Kidney (tissue), 14 donors: ENCODE measurements around the gene WFDC5. TPM values are rescaled to one million over a fixed set of nuclear protein-coding genes. Genes with fewer than 3 reads are reported as not detected.

Experiments
- DNase-seq, 5 donors: peaks; one replicate each; pipeline ENCODE4 v3.0.0-alpha.2; 2013 to 2020
- FAIRE-seq: peaks from 2 replicates; lab custom pipeline; 2012; peaks lifted over from hg19 to GRCh38; lab: Jason Lieb, UNC
- H3K27ac ChIP-seq, 2 donors: one replicate each; pipeline ENCODE4 v1.7.0; 2013; ENCODE audit warnings: low read depth in 2 of 2, low read length in 2 of 2, inconsistent platforms in 1 of 2
- H3K27me3 ChIP-seq: one replicate; pipeline ENCODE4 v1.7.1; 2013; ENCODE audit warnings: low read length, inconsistent platforms; ENCODE audit not compliant: control insufficient read depth, insufficient read depth
- H3K36me3 ChIP-seq, 3 donors: one replicate each; pipeline versions ENCODE4 v1.7.0 to v1.7.1; 2013; ENCODE audit warnings: low read length in 3 of 3, control low read depth in 1 of 3, inconsistent platforms in 1 of 3; ENCODE audit not compliant: insufficient read depth in 3 of 3, control insufficient read depth in 2 of 3
- H3K4me1 ChIP-seq, 3 donors: one replicate each; pipeline versions ENCODE4 v1.7.0 to v1.7.1; 2013; ENCODE audit warnings: low read length in 3 of 3, inconsistent platforms in 1 of 3, low read depth in 1 of 3; ENCODE audit not compliant: control insufficient read depth in 2 of 3, insufficient read depth in 2 of 3
- H3K4me3 ChIP-seq, 3 donors: one replicate each; pipeline versions ENCODE4 v1.7.0 to v1.8.1; 2013; ENCODE audit warnings: low read length in 3 of 3, control low read depth in 1 of 3, inconsistent platforms in 1 of 3
- H3K9ac ChIP-seq, 3 donors: one replicate each; pipeline versions ENCODE4 v1.7.0 to v1.7.1; 2013; ENCODE audit warnings: low read length in 3 of 3, control low read depth in 1 of 3, inconsistent platforms in 1 of 3
- H3K9me3 ChIP-seq, 3 donors: one replicate each; pipeline versions ENCODE4 v1.7.0 to v1.7.1; 2013; ENCODE audit warnings: low read length in 3 of 3, control low read depth in 1 of 3, inconsistent platforms in 1 of 3; ENCODE audit not compliant: control insufficient read depth in 2 of 3, insufficient read depth in 1 of 3
- intact Hi-C: fragments of 100-400 bp; cut with DNase I; formaldehyde crosslinking; loops from one replicate; pipeline ENCODE4 v1.11.1; 2022
- polyA plus RNA-seq: library from polyadenylated mRNA; stranded (reverse); fragments of 350-450 nt; fragmentation: Illumina TruSeq; extraction: RNeasy Lipid Tissue Mini Kit (QIAGEN cat#74804); gene quantifications from one replicate; pipeline ENCODE4 v1.2.3, GENCODE V29; 2014; ENCODE audit warnings: low read depth, low replicate concordance; ENCODE audit not compliant: insufficient read depth
- total RNA-seq: library from RNA; stranded (reverse); fragmentation: NEBNext Ultra II Directional; extraction: Animal tissue kit (Norgen Biotek cat#: 25700); gene quantifications from one replicate; pipeline ENCODE4 v1.2.1, GENCODE V29; 2021
- TF ChIP-seq, protein P1 (sequence below): IDR thresholded peaks from 3 replicates; pipeline ENCODE4 v1.5.1; 2012; ENCODE audit warnings: mild to moderate bottlenecking, moderate library complexity, borderline replicate concordance; ENCODE audit not compliant: insufficient read depth; ENCODE audit errors: extremely low read depth
- donor health status: control.
- donor health status: control.
- donor health status: control.
- donor health status: control.
- donor health status: control.
- donor health status: DM: yes; HTN: yes; CAD: no.
- donor health status: Normal renal cell carcinoma (clear cell type).

Gene WFDC5
- total and polyA plus RNA-seq, 2 donors from 2014 or later, result 1.0 TPM; not detected in 1

DNA sequence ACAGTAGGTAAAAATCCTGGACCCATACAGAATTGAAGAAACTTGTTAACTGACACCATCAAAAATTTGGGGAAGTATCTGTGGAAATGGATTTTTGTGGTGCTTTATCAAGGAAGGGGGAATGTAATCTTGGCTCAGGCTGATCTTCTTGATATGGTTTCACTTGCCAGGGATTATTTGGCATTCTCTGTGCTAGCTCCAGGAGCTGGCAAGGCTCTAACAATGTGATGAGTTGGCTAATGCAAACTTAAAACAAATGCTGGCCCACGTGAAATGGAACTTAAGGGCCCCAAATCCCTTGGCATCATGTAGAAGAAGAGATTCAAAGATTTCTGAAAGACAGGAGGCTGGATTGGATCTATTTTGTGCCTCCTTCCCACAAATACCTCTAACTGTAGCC is 27.2 kb downstream of the WFDC5 start:
- Histone ChIP-seq H3K36me3 (no peaks in the 10 kb centered on the region), H3K27me3 (no peaks in the 10 kb centered on the region), H3K27ac (no peak overlapping the region), H3K9ac (no peak overlapping the region), H3K4me1 (no peaks in the 10 kb centered on the region), H3K9me3 (peaks cover 0 to 2% (median 0%) of the 10 kb centered on the region in 3 donors), H3K4me3 (no peak overlapping the region)
- DNase-seq, result no peak
- intact Hi-C loops, result no loop called here
- TF ChIP-seq, protein P1, sequence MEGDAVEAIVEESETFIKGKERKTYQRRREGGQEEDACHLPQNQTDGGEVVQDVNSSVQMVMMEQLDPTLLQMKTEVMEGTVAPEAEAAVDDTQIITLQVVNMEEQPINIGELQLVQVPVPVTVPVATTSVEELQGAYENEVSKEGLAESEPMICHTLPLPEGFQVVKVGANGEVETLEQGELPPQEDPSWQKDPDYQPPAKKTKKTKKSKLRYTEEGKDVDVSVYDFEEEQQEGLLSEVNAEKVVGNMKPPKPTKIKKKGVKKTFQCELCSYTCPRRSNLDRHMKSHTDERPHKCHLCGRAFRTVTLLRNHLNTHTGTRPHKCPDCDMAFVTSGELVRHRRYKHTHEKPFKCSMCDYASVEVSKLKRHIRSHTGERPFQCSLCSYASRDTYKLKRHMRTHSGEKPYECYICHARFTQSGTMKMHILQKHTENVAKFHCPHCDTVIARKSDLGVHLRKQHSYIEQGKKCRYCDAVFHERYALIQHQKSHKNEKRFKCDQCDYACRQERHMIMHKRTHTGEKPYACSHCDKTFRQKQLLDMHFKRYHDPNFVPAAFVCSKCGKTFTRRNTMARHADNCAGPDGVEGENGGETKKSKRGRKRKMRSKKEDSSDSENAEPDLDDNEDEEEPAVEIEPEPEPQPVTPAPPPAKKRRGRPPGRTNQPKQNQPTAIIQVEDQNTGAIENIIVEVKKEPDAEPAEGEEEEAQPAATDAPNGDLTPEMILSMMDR, result no peak
- FAIRE-seq, result no peak

DNA sequence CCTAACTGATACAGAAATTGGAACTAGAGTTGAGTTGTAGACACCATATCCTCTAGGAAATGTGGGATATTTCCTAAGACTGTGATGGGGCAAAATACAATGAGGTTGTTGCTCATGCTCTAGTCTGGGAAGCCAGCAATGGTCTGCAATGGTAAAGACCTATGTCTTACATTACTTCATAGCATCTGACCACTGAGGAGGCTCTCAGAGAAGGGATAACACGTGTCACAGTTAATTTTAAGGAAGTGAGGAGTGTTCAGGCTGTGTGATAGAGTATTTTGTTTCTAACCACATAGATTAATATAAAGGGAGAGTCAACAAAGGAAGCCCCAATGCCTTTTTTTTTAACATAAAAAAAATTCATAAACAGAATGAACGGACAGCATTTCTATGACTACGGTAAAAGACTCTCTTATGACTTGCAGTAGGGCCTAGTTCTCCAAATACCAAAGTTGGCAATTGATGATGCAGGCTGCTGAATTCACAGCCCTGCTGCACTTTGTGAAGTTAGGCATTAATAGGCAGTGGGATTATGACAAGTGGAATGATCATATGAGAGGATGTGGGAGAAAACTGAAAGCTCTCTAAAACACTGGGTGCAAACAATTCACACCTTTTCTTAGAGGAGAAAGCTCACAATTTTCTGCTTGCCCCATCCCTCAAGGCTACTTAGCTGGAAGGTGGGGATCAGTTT is 27.7 kb downstream of the WFDC5 start:
- H3K36me3 ChIP-seq, result no peaks in the 10 kb centered on the region
- intact Hi-C loops, result no loop called here
- H3K4me3 ChIP-seq, result no peak overlapping the region
- FAIRE-seq (no peak), DNase-seq (no peak)
- no peaks in the 10 kb centered on the region for H3K27me3 ChIP-seq
- TF ChIP-seq, protein P1, result no peak
- H3K9me3 ChIP-seq, result peaks cover 0 to 7% (median 0%) of the 10 kb centered on the region in 3 donors
- H3K27ac ChIP-seq, result no peak overlapping the region
- no peaks in the 10 kb centered on the region for H3K4me1 ChIP-seq
- H3K9ac ChIP-seq, result no peak overlapping the region

DNA sequence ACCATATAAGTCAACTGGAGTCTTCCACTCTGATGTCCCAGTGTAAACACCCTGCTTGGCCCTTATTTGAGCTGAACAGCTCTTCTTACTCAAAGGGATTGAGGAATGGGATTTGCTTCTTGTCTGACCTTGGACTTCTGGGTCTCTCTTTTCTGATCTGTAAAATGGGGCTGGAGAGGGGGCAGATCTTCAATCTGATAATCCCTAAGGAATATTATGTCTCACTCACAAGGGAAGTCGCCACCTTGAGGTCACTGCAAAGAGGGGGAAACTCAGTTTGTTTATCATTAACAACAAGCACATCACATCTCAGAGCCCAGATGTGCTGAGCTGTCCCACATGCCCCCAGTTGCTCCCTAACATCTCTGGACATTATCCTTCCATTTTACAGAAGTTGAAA is 29.1 kb downstream of the WFDC5 start:
- no peak for FAIRE-seq
- TF ChIP-seq, protein P1, result no peak
- Histone ChIP-seq H3K9ac (no peak overlapping the region), H3K36me3 (peaks cover 0 to 3% (median 0%) of the 10 kb centered on the region in 3 donors), H3K4me3 (no peak overlapping the region), H3K9me3 (peaks cover 0 to 7% (median 0%) of the 10 kb centered on the region in 3 donors), H3K4me1 (no peaks in the 10 kb centered on the region), H3K27ac (no peak overlapping the region), H3K27me3 (no peaks in the 10 kb centered on the region)
- no peak for DNase-seq
- intact Hi-C loops, result no loop called here
